Endothelial cell of umbilical vein (primary cell): ENCODE data around the gene SS18L1. TPM values are rescaled to one million over a fixed set of nuclear protein-coding genes. Genes with fewer than 3 reads are reported as not detected.

Experiments used
- BruUV-seq: library from RNA; stranded (reverse); fragments of 400-500 nt; replicated peaks from 2 replicates; lab custom pipeline; 2021; lab: Mats Ljungman, UMichigan
- CTCF ChIA-PET: fragments of 300-600, 350-600 bp; sonication (Branson Sonifier 250); formaldehyde crosslinking; loops from one replicate; lab custom pipeline; 2021; ENCODE audit warnings: antibody characterized with exemption, inconsistent platforms; lab: Charles Lee
- POLR2A ChIA-PET: fragments of 300-600, 350-600 bp; sonication (Branson Sonifier 250); formaldehyde crosslinking; loops from one replicate; lab custom pipeline; 2021; ENCODE audit warnings: antibody characterized with exemption, inconsistent platforms; lab: Charles Lee
- DNase-seq: peaks from one replicate; pipeline ENCODE4 v3.0.0-alpha.2; 2011; ENCODE audit warnings: low read depth, low spot score
- FAIRE-seq: peaks from 2 replicates; lab custom pipeline; 2011; peaks lifted over from hg19 to GRCh38; lab: Jason Lieb, UNC
- H2AFZ ChIP-seq: 2 replicates; pipeline ENCODE4 v1.6.0; 2012; ENCODE audit warnings: low read depth, low read length, control low read depth, inconsistent platforms
- H3K27ac ChIP-seq: 2 replicates; pipeline ENCODE4 v1.5.1; 2011; ENCODE audit warnings: low read depth, mild to moderate bottlenecking, control low read depth, low read length, moderate library complexity; ENCODE audit not compliant: insufficient read depth
- H3K27me3 ChIP-seq, 2 experiments: 2 replicates each; pipeline versions ENCODE4 v1.6.0 to v1.6.1; 2011; ENCODE audit warnings: low read length in 2 of 2, mixed read lengths in 1 of 2; ENCODE audit not compliant: control insufficient read depth in 2 of 2, insufficient read depth in 2 of 2
- H3K36me3 ChIP-seq, 2 experiments: 2 replicates in 1 of 2; 3 replicates in 1 of 2; pipeline ENCODE4 v1.5.1; 2011; ENCODE audit warnings: low read length in 2 of 2, mild to moderate bottlenecking in 1 of 2, moderate library complexity in 1 of 2; ENCODE audit not compliant: control insufficient read depth in 2 of 2, insufficient read depth in 2 of 2; ENCODE audit errors: extremely low read depth in 1 of 2
- H3K4me1 ChIP-seq: 3 replicates; pipeline ENCODE4 v1.5.1; 2011; ENCODE audit warnings: mild to moderate bottlenecking, low read length; ENCODE audit not compliant: control insufficient read depth, insufficient read depth; ENCODE audit errors: extremely low read depth
- H3K4me2 ChIP-seq: 2 replicates; pipeline ENCODE4 v1.6.1; 2011; ENCODE audit warnings: low read length, control low read depth, mixed read lengths; ENCODE audit not compliant: insufficient read depth
- H3K4me3 ChIP-seq, 3 experiments: fragments of 200-600 bp in 1 of 3; sonication (generic), shearing (Covaris generic) in 1 of 3; replicated peaks in 1 of 3; 2 replicates each; pipeline ENCODE4 v1.5.1; 2011 to 2016; ENCODE audit warnings: control low read depth in 3 of 3, low read length in 3 of 3, mild to moderate bottlenecking in 2 of 3, inconsistent platforms in 1 of 3, low read depth in 1 of 3, moderate library complexity in 1 of 3; ENCODE audit not compliant: insufficient read depth in 1 of 3
- H3K79me2 ChIP-seq: 2 replicates; pipeline ENCODE4 v1.6.0; 2012; ENCODE audit warnings: low read length, inconsistent platforms; ENCODE audit not compliant: control insufficient read depth, insufficient read depth
- H3K9ac ChIP-seq: replicated peaks from 2 replicates; pipeline ENCODE3; 2011; ENCODE audit warnings: low read length, control low read depth; ENCODE audit not compliant: insufficient read depth; ENCODE audit errors: extremely low read depth
- H3K9me1 ChIP-seq: replicated peaks from 3 replicates; pipeline ENCODE4 v1.6.0; 2011; ENCODE audit warnings: mild to moderate bottlenecking, low read length; ENCODE audit not compliant: control insufficient read depth, insufficient read depth; ENCODE audit errors: extremely low read depth
- H3K9me3 ChIP-seq: replicated peaks from 2 replicates; pipeline ENCODE4 v1.5.1; 2012; ENCODE audit warnings: low read length, inconsistent platforms; ENCODE audit not compliant: control insufficient read depth, insufficient read depth
- H4K20me1 ChIP-seq: replicated peaks from 2 replicates; pipeline ENCODE3; 2011; ENCODE audit warnings: mild to moderate bottlenecking, low read length; ENCODE audit not compliant: control insufficient read depth, insufficient read depth; ENCODE audit errors: extremely low read depth
- CTCF ChIP-seq, 2 donors: IDR thresholded peaks; 1 replicate in 1 of 2; 2 replicates in 1 of 2; pipeline ENCODE4 v1.5.1; 2011; ENCODE audit warnings: low read length in 2 of 2, mild to moderate bottlenecking in 2 of 2, moderate library complexity in 2 of 2, control low read depth in 1 of 2, inconsistent platforms in 1 of 2, low read depth in 1 of 2; ENCODE audit not compliant: insufficient read depth in 1 of 2; ENCODE audit errors: extremely low read depth in 1 of 2
- EZH2 ChIP-seq: IDR thresholded peaks from 2 replicates; pipeline ENCODE4 v1.6.1; 2012; ENCODE audit warnings: borderline replicate concordance, low read depth, mild to moderate bottlenecking, moderate library complexity, low read length, inconsistent platforms; ENCODE audit not compliant: severe bottlenecking
- FOS ChIP-seq: IDR thresholded peaks from 2 replicates; pipeline ENCODE4 v1.6.1; 2011; ENCODE audit warnings: mild to moderate bottlenecking, low read length, moderate library complexity, borderline replicate concordance; ENCODE audit not compliant: insufficient read depth
- GATA2 ChIP-seq: IDR thresholded peaks from 2 replicates; pipeline ENCODE4 v1.7.0; 2011; ENCODE audit warnings: low read depth, mild to moderate bottlenecking, moderate library complexity, mixed read lengths, low read length; ENCODE audit not compliant: insufficient read length, insufficient read depth
- JUN ChIP-seq: IDR thresholded peaks from 2 replicates; pipeline ENCODE4 v1.6.1; 2011; ENCODE audit warnings: borderline replicate concordance, low read depth; ENCODE audit not compliant: insufficient read length, insufficient read depth
- MAX ChIP-seq: IDR thresholded peaks from 2 replicates; pipeline ENCODE4 v1.6.1; 2011; ENCODE audit not compliant: insufficient read depth, insufficient read length
- MYC ChIP-seq: IDR thresholded peaks from one replicate; pipeline ENCODE4 v1.6.1; 2011; ENCODE audit warnings: mild to moderate bottlenecking, low read depth, low read length
- POLR2A ChIP-seq: IDR thresholded peaks from 2 replicates; pipeline ENCODE4 v1.6.1; 2012; ENCODE audit warnings: low read depth, mild to moderate bottlenecking, control low read depth, low read length
- POLR2AphosphoS5 ChIP-seq: IDR thresholded peaks from 2 replicates; pipeline ENCODE4 v1.6.1; 2012; ENCODE audit warnings: low read depth, mild to moderate bottlenecking, control low read depth, low read length, moderate library complexity; ENCODE audit not compliant: insufficient read depth
- dilution Hi-C: fragments of 300-500 bp; cut with MboI; formaldehyde crosslinking; loops from one replicate; pipeline ENCODE4 v1.15.0; 2019; ENCODE audit warnings: low sequenced_read_pairs; ENCODE audit not compliant: extremely low pct_ligation_motif_present
- intact Hi-C: fragments of 100-400 bp; cut with micrococcal nuclease; formaldehyde crosslinking; loops from one replicate; pipeline ENCODE4 v1.10.0; 2022
- polyA plus RNA-seq, 4 experiments: library from polyadenylated mRNA; depleted of rRNA in 3 of 4; stranded (reverse) in 3 of 4; unstranded in 1 of 4; fragments of >200 nt; gene quantifications; 2 replicates each; pipeline versions ENCODE4 v1.2.1 to v1.2.3, GENCODE V29; 2011 to 2012; ENCODE audit warnings: missing spikeins in 1 of 4
- total RNA-seq: library from RNA; stranded (reverse); gene quantifications from 2 replicates; pipeline ENCODE4 v1.2.3, GENCODE V29; 2021

SS18L1 gene
- total and polyA plus RNA-seq, 2 donors (not counting 3 experiments of a cell fraction or from before 2014, with no cell fraction given), result 15.4 to 21.7 TPM

- BruUV-seq, result no TSS peak
Measured at GRCh38 chr20:62197801-62198200, 54.2 kb downstream of the SS18L1 start.

GRCh38 chr20:62198496-62198895, 54.9 kb downstream of the SS18L1 start:
- no peaks in the 10 kb centered on the region for H3K79me2 ChIP-seq
- H3K4me2 ChIP-seq, result no peak overlapping the region
- dilution Hi-C loops, result no loop called here
- ChIA-PET POLR2A (no interaction called here), CTCF (no interaction called here)
- H3K9me3 ChIP-seq, result no peaks in the 10 kb centered on the region
- no peaks in the 10 kb centered on the region for H4K20me1 ChIP-seq
- no peak overlapping the region for H3K27ac ChIP-seq
- H3K36me3 ChIP-seq, result peaks cover 0 to 29% of the 10 kb centered on the region in 2 experiments
- H3K4me3 ChIP-seq, result no peak overlapping the region
- intact Hi-C loops, result no loop called here
- H3K27me3 ChIP-seq, result no peaks in the 10 kb centered on the region
- H3K4me1 ChIP-seq, result peaks cover 7% of the 10 kb centered on the region
- FAIRE-seq (no peak), DNase-seq (no peak)
- H3K9me1 ChIP-seq, result no peaks in the 10 kb centered on the region
- BruUV-seq, result no TSS peak
- H2AFZ ChIP-seq, result no peak overlapping the region
- no peak overlapping the region for H3K9ac ChIP-seq
- TF ChIP-seq EZH2 (no peak), FOS (no peak), POLR2A (no peak), CTCF (IDR thresholded peaks at IDR 0.05; ENCODE audit: extremely low read depth in 1 of 2, insufficient read depth in 1 of 2, low read depth in 1 of 2, low read length in 2 of 2) (no peak), JUN (no peak), MAX (no peak), GATA2 (no peak), POLR2AphosphoS5 (no peak), MYC (no peak)

More at GRCh38 chr20:62197801-62198200, 54.2 kb downstream of the SS18L1 start:
- no peaks in the 10 kb centered on the region for H3K4me1 ChIP-seq
- CTCF ChIA-PET, result no interaction called here
- H3K9me3 ChIP-seq, result no peaks in the 10 kb centered on the region
- FAIRE-seq (no peak), DNase-seq (no peak)
- peaks cover 0 to 31% of the 10 kb centered on the region in 2 experiments for H3K36me3 ChIP-seq
- no peaks in the 10 kb centered on the region for H3K27me3 ChIP-seq
- no peaks in the 10 kb centered on the region for H3K79me2 ChIP-seq
- H3K9me1 ChIP-seq, result no peaks in the 10 kb centered on the region
- dilution Hi-C loops, result no loop called here
- no peaks in the 10 kb centered on the region for H4K20me1 ChIP-seq
- intact Hi-C loops, result no loop called here
- POLR2A ChIA-PET, result no interaction called here
- H3K4me2 ChIP-seq, result no peak overlapping the region
- no peak overlapping the region for H3K27ac ChIP-seq
- H3K9ac ChIP-seq, result no peak overlapping the region
- no peak overlapping the region for H2AFZ ChIP-seq
- no peak overlapping the region for H3K4me3 ChIP-seq
- TF ChIP-seq EZH2, result no peak
- no peak for TF ChIP-seq POLR2AphosphoS5
- no peak for TF ChIP-seq JUN
- TF ChIP-seq MYC, result no peak
- no peak for TF ChIP-seq GATA2
- TF ChIP-seq MAX, result no peak
